H1 (cell line): ENCODE measurements around the gene NCK2. TPM values are rescaled to one million over a fixed set of nuclear protein-coding genes. Genes with fewer than 3 reads are reported as not detected.

Source experiments
- KDM1A ChIP-seq: fragments of 200-600, 300-600 bp; sonication (generic); IDR thresholded peaks from 2 replicates; pipeline ENCODE4 v1.7.1; 2016; ENCODE audit warnings: mild to moderate bottlenecking, low read length, borderline replicate concordance
- NANOG ChIP-seq: IDR thresholded peaks from 2 replicates; pipeline ENCODE4 v1.6.1; 2011; ENCODE audit warnings: low read length, low read depth, mild to moderate bottlenecking, inconsistent platforms; ENCODE audit not compliant: insufficient read depth, poor library complexity, severe bottlenecking
- YY1 ChIP-seq: IDR thresholded peaks from 2 replicates; pipeline ENCODE4 v1.6.1; 2011; ENCODE audit warnings: low read depth, mild to moderate bottlenecking, low read length
- polyA plus RNA-seq, 7 experiments: library from polyadenylated mRNA; depleted of rRNA in 3 of 7; stranded (reverse) in 5 of 7; unstranded in 2 of 7; fragments of >200 nt in 5 of 7; fragments of 200-250 nt in 2 of 7; gene quantifications; 1 replicate in 5 of 7; 2 replicates in 1 of 7; 4 replicates in 1 of 7; pipeline versions ENCODE4 v1.2.1 to v1.2.3, GENCODE V29; 2011 to 2013; ENCODE audit warnings: missing spikeins in 2 of 7, mixed read lengths in 2 of 7
- total RNA-seq: library from RNA; stranded (reverse); fragmentation: NEBNext Ultra II Directional; extraction: Animal tissue kit (Norgen Biotek cat#: 25700); gene quantifications from 2 replicates; pipeline ENCODE4 v1.2.1, GENCODE V29; 2021

The NCK2 gene
- total and polyA plus RNA-seq, 2 of the 8 experiments (the other 6 are each of a cell fraction or from before 2014, with no cell fraction given): 30.3 to 65.7 TPM

DNA sequence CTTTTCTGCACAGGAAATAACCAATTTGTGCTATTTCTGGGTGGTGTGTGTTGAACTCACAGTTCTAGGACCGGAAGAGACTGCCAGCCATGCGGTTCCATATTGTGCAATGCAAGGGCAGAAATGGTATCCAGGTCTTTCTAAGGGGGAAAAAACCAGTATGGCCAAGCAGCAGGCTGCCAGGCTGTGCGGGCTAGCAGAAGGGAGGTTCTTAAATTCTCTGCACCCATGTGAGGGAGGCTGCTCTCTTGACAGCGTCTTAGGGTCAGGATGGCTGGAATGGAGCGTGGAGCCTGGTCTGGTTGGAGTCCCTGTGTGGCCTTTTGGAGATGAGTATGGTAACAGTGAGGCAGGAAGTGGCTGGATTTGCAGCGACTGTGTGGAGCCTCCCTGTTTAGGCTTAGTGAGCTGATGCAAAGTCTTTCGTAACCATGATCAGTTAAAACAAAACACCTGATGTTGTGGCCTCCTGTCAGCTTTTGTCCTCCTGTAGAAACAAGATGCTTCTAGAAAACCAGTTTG is 52.6 kb downstream of the NCK2 start (continued):
- no peak for TF ChIP-seq KDM1A
- no peak for TF ChIP-seq YY1
- no peak for TF ChIP-seq NANOG
